OCI-LY7 (cell line): ENCODE measurements around the gene RNF11. TPM values are rescaled to one million over a fixed set of nuclear protein-coding genes. Genes with fewer than 3 reads are reported as not detected.

Experiments
- BruUV-seq: library from RNA; stranded (reverse); fragments of 400-500 nt; replicated peaks from 2 replicates; lab custom pipeline; 2021; lab: Mats Ljungman, UMichigan
- CTCF ChIA-PET: fragments of 300-600 bp; sonication (Branson Sonifier 250); formaldehyde crosslinking; loops from one replicate; lab custom pipeline; 2022; ENCODE audit warnings: antibody characterized with exemption; ENCODE audit not compliant: unreplicated experiment; lab: Charles Lee
- POLR2A ChIA-PET: fragments of 300-600 bp; sonication (Branson Sonifier 250); formaldehyde crosslinking; loops from one replicate; lab custom pipeline; 2022; ENCODE audit warnings: antibody characterized with exemption; lab: Charles Lee
- DNase-seq: peaks from one replicate; pipeline ENCODE4 v3.0.0-alpha.2; 2015; ENCODE audit warnings: low spot score
- H2AFZ ChIP-seq: fragments of 200-600 bp; sonication (generic), shearing (Covaris generic); 2 replicates; pipeline ENCODE4 v1.6.1; 2014; ENCODE audit warnings: mild to moderate bottlenecking, antibody characterized with exemption, low read length, moderate library complexity
- H3K27ac ChIP-seq: fragments of 200-600 bp; sonication (generic); 2 replicates; pipeline ENCODE4 v1.5.1; 2014; ENCODE audit warnings: mixed run types, low read depth, mild to moderate bottlenecking, moderate library complexity, low read length, inconsistent platforms; ENCODE audit not compliant: poor library complexity, severe bottlenecking
- H3K36me3 ChIP-seq: fragments of 200-600 bp; sonication (generic); 2 replicates; pipeline ENCODE4 v1.6.1; 2014; ENCODE audit warnings: mild to moderate bottlenecking, antibody characterized with exemption, low read length, moderate library complexity, mixed read lengths; ENCODE audit not compliant: insufficient read depth
- H3K4me1 ChIP-seq: fragments of 200-600 bp; sonication (generic); 2 replicates; pipeline ENCODE4 v1.5.1; 2014; ENCODE audit warnings: mild to moderate bottlenecking, low read length; ENCODE audit not compliant: insufficient read depth, poor library complexity, severe bottlenecking
- H3K4me2 ChIP-seq: fragments of 200-600 bp; sonication (generic); 2 replicates; pipeline ENCODE4 v1.6.1; 2014; ENCODE audit warnings: mild to moderate bottlenecking, low read length
- H3K4me3 ChIP-seq: fragments of 200-600 bp; sonication (generic); 2 replicates; pipeline ENCODE4 v1.5.1; 2014; ENCODE audit warnings: mild to moderate bottlenecking, low read depth, low read length; ENCODE audit not compliant: poor library complexity, severe bottlenecking
- H3K79me2 ChIP-seq: fragments of 200-600 bp; sonication (generic); 2 replicates; pipeline ENCODE4 v1.6.1; 2016; ENCODE audit warnings: low read depth, mild to moderate bottlenecking, low read length, moderate library complexity, mixed read lengths; ENCODE audit not compliant: insufficient read depth
- H3K9me2 ChIP-seq: fragments of 200-600 bp; sonication (generic); 2 replicates; pipeline ENCODE4 v1.6.1; 2016; ENCODE audit warnings: mild to moderate bottlenecking, low read length, mixed read lengths; ENCODE audit not compliant: insufficient read depth
- H3K9me3 ChIP-seq: fragments of 200-600 bp; sonication (generic); 2 replicates; pipeline ENCODE4 v1.6.1; 2014; ENCODE audit warnings: mild to moderate bottlenecking, mixed run types, low read length, mixed read lengths
- H4K20me1 ChIP-seq: fragments of 200-600 bp; sonication (generic); 2 replicates; pipeline ENCODE4 v1.6.1; 2014; ENCODE audit warnings: mild to moderate bottlenecking, antibody characterized with exemption, low read length, moderate library complexity, mixed read lengths; ENCODE audit not compliant: insufficient read depth
- EZH2phosphoT487 ChIP-seq: fragments of 200-600 bp; sonication (generic); IDR thresholded peaks from 2 replicates; pipeline ENCODE4 v1.6.1; 2018; ENCODE audit warnings: low read depth, borderline replicate concordance, mild to moderate bottlenecking, mixed run types, antibody characterized with exemption, low read length, moderate library complexity, mixed read lengths
- intact Hi-C: fragments of 100-400 bp; cut with micrococcal nuclease; formaldehyde crosslinking; loops from one replicate; pipeline ENCODE4 v1.10.0; 2022; ENCODE audit not compliant: unreplicated experiment
- total RNA-seq, 2 experiments: library from RNA; depleted of rRNA in 1 of 2; stranded (reverse); fragments of >200 nt in 1 of 2; shearing (Covaris generic) in 1 of 2; gene quantifications; 2 replicates each; pipeline ENCODE4 v1.2.3, GENCODE V29; 2014 to 2022
- TF ChIP-seq, protein P1 (sequence below): fragments of 200-600 bp; sonication (generic); conservative IDR thresholded peaks from 2 replicates; pipeline ENCODE4 v1.5.1; 2014; ENCODE audit warnings: mild to moderate bottlenecking, antibody characterized with exemption, low read length, moderate library complexity, mixed read lengths

RNF11 gene
- total RNA-seq, 2 experiments from 2014 or later = 1.5 to 4.8 TPM

DNA sequence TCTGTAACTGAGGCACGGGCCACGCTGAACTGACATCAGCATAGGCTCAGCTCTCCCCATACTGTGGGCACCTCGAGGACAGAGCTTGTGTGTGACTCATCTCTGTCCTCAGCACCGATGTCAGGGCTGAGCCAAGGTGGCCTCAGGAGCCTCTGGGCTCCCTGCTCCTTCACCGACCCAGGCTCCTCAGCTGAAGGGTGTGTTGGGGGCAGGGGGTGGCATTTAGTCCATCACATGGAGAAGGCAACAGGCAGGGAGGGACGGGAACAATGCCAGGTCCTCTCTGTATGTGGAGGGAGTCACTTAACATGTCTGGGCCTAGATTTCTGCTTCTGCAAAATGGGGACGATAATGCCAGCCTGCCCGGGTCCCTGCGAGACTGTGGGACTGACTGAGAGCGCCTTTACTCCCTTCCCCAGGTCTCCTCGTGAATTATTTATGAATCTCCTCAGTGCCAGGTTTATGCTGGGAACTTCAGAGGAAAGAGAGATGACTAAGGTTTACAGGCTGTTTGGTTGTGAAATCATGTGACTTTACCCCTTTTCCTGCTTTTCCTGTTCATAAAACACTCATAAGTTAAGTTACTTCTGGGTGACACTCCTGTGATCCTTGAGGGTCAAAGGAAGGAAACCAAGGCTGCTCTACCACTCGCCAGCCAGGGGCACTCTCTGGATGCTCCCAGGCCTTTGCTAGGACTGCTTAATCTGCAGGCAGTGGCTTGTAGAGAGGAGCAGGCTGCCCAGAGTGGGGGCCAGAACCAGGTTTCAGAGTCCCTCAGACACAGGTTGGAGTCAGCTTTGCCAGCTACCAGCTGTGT lies 78.1 kb downstream of the RNF11 start:
- Histone ChIP-seq H3K9me3 (no peaks in the 10 kb centered on the region), H3K27ac (no peak overlapping the region), H2AFZ (no peak overlapping the region), H4K20me1 (no peaks in the 10 kb centered on the region), H3K9me2 (no peaks in the 10 kb centered on the region), H3K36me3 (no peaks in the 10 kb centered on the region), H3K79me2 (no peaks in the 10 kb centered on the region), H3K4me2 (no peak overlapping the region), H3K4me3 (no peak overlapping the region), H3K4me1 (no peaks in the 10 kb centered on the region)
- no peak for DNase-seq
- POLR2A ChIA-PET = no interaction called here
- no TSS peak for BruUV-seq
- intact Hi-C loops = no loop called here
- CTCF ChIA-PET = no interaction called here
- no peak for TF ChIP-seq EZH2phosphoT487
- TF ChIP-seq, protein P1, sequence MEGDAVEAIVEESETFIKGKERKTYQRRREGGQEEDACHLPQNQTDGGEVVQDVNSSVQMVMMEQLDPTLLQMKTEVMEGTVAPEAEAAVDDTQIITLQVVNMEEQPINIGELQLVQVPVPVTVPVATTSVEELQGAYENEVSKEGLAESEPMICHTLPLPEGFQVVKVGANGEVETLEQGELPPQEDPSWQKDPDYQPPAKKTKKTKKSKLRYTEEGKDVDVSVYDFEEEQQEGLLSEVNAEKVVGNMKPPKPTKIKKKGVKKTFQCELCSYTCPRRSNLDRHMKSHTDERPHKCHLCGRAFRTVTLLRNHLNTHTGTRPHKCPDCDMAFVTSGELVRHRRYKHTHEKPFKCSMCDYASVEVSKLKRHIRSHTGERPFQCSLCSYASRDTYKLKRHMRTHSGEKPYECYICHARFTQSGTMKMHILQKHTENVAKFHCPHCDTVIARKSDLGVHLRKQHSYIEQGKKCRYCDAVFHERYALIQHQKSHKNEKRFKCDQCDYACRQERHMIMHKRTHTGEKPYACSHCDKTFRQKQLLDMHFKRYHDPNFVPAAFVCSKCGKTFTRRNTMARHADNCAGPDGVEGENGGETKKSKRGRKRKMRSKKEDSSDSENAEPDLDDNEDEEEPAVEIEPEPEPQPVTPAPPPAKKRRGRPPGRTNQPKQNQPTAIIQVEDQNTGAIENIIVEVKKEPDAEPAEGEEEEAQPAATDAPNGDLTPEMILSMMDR = no peak

DNA sequence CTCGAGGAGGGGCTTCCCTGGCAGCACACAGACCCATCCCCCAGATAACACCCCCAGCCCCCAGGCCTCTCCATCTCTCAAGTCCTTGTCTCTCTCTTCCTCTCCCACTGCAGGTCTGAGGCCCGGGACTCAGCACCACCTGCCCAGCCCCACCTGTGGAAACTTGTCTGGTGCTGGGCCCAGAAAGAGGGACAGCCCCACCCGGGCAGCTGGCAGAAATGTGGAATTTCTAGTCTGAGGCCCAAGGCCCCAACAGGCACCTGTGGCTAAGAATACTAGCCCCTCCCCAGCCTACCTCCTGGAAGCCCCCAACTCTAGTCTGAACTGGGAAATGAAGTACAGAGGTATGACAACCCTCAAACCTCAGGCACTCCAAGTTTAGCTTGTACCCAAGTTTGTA lies 78.9 kb downstream of the RNF11 start:
- intact Hi-C loops = no loop called here
- Histone ChIP-seq H3K4me3 (no peak overlapping the region), H2AFZ (no peak overlapping the region), H3K36me3 (no peaks in the 10 kb centered on the region), H3K9me2 (no peaks in the 10 kb centered on the region), H3K4me1 (no peaks in the 10 kb centered on the region), H3K9me3 (no peaks in the 10 kb centered on the region), H3K27ac (no peak overlapping the region), H4K20me1 (no peaks in the 10 kb centered on the region), H3K4me2 (no peak overlapping the region), H3K79me2 (no peaks in the 10 kb centered on the region)
- BruUV-seq = no TSS peak
- TF ChIP-seq, protein P1 = no peak
- no peak for TF ChIP-seq EZH2phosphoT487
- ChIA-PET CTCF (no interaction called here), POLR2A (no interaction called here)
- DNase-seq = no peak

DNA sequence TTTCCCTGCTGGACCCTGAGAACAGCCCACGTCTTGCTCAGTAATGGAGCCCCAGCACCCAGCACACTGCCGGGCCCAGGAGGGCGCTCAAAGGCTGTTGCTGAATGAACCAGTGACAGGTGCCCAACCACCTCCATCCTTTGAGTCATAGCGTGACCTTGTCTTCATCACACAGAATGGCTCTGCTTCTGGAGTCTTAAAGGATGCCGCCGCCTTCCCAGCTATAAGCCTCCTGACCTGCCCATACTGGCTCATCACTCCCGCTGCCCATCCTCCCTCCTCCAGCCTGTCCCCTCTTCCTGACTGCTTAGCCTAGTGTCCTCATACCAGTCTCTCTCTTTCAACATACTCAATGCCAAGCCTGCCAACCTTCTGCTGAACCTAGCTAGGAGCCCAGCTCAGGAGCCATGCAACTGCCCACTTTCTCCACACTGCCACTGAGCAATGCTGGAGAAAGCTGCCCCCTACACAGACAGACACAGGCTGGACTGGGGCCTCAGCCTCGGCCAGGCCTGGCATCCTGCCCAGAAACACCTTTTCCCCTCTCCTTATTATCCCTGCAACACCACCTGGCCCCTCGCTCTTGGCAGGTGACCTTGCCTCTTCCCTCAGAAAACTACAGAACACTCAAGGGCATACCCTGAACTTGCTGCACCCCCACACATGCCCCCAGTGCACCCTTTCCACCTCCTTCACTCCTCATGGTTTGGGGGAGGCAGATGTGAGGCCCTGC lies 80.2 kb downstream of the RNF11 start:
- no TSS peak for BruUV-seq
- Histone ChIP-seq H3K9me3 (no peaks in the 10 kb centered on the region), H3K9me2 (no peaks in the 10 kb centered on the region), H3K4me2 (no peak overlapping the region), H3K36me3 (no peaks in the 10 kb centered on the region), H3K4me3 (no peak overlapping the region), H3K79me2 (no peaks in the 10 kb centered on the region), H3K4me1 (no peaks in the 10 kb centered on the region), H4K20me1 (no peaks in the 10 kb centered on the region), H3K27ac (no peak overlapping the region), H2AFZ (no peak overlapping the region)
- intact Hi-C loops = no loop called here
- ChIA-PET CTCF (no interaction called here), POLR2A (no interaction called here)
- DNase-seq = no peak
- TF ChIP-seq, protein P1 = no peak
- no peak for TF ChIP-seq EZH2phosphoT487
